Endothelial cell of umbilical vein (primary cell): ENCODE results near the gene KIAA1549. TPM values are rescaled to one million over a fixed set of nuclear protein-coding genes. Genes with fewer than 3 reads are reported as not detected.

ENCODE experiments used
- BruUV-seq: library from RNA; stranded (reverse); fragments of 400-500 nt; replicated peaks from 2 replicates; lab custom pipeline; 2021; lab: Mats Ljungman, UMichigan
- CTCF ChIA-PET: fragments of 300-600, 350-600 bp; sonication (Branson Sonifier 250); formaldehyde crosslinking; loops from one replicate; lab custom pipeline; 2021; ENCODE audit warnings: antibody characterized with exemption, inconsistent platforms; lab: Charles Lee
- POLR2A ChIA-PET: fragments of 300-600, 350-600 bp; sonication (Branson Sonifier 250); formaldehyde crosslinking; loops from one replicate; lab custom pipeline; 2021; ENCODE audit warnings: antibody characterized with exemption, inconsistent platforms; lab: Charles Lee
- DNase-seq: peaks from one replicate; pipeline ENCODE4 v3.0.0-alpha.2; 2011; ENCODE audit warnings: low read depth, low spot score
- FAIRE-seq: peaks from 2 replicates; lab custom pipeline; 2011; peaks lifted over from hg19 to GRCh38; lab: Jason Lieb, UNC
- H2AFZ ChIP-seq: 2 replicates; pipeline ENCODE4 v1.6.0; 2012; ENCODE audit warnings: low read depth, low read length, control low read depth, inconsistent platforms
- H3K27ac ChIP-seq: 2 replicates; pipeline ENCODE4 v1.5.1; 2011; ENCODE audit warnings: low read depth, mild to moderate bottlenecking, control low read depth, low read length, moderate library complexity; ENCODE audit not compliant: insufficient read depth
- H3K27me3 ChIP-seq, 2 experiments: 2 replicates each; pipeline versions ENCODE4 v1.6.0 to v1.6.1; 2011; ENCODE audit warnings: low read length in 2 of 2, mixed read lengths in 1 of 2; ENCODE audit not compliant: control insufficient read depth in 2 of 2, insufficient read depth in 2 of 2
- H3K36me3 ChIP-seq, 2 experiments: 2 replicates in 1 of 2; 3 replicates in 1 of 2; pipeline ENCODE4 v1.5.1; 2011; ENCODE audit warnings: low read length in 2 of 2, mild to moderate bottlenecking in 1 of 2, moderate library complexity in 1 of 2; ENCODE audit not compliant: control insufficient read depth in 2 of 2, insufficient read depth in 2 of 2; ENCODE audit errors: extremely low read depth in 1 of 2
- H3K4me1 ChIP-seq: 3 replicates; pipeline ENCODE4 v1.5.1; 2011; ENCODE audit warnings: mild to moderate bottlenecking, low read length; ENCODE audit not compliant: control insufficient read depth, insufficient read depth; ENCODE audit errors: extremely low read depth
- H3K4me2 ChIP-seq: 2 replicates; pipeline ENCODE4 v1.6.1; 2011; ENCODE audit warnings: low read length, control low read depth, mixed read lengths; ENCODE audit not compliant: insufficient read depth
- H3K4me3 ChIP-seq, 3 experiments: fragments of 200-600 bp in 1 of 3; sonication (generic), shearing (Covaris generic) in 1 of 3; replicated peaks in 1 of 3; 2 replicates each; pipeline ENCODE4 v1.5.1; 2011 to 2016; ENCODE audit warnings: control low read depth in 3 of 3, low read length in 3 of 3, mild to moderate bottlenecking in 2 of 3, inconsistent platforms in 1 of 3, low read depth in 1 of 3, moderate library complexity in 1 of 3; ENCODE audit not compliant: insufficient read depth in 1 of 3
- H3K79me2 ChIP-seq: 2 replicates; pipeline ENCODE4 v1.6.0; 2012; ENCODE audit warnings: low read length, inconsistent platforms; ENCODE audit not compliant: control insufficient read depth, insufficient read depth
- H3K9ac ChIP-seq: replicated peaks from 2 replicates; pipeline ENCODE3; 2011; ENCODE audit warnings: low read length, control low read depth; ENCODE audit not compliant: insufficient read depth; ENCODE audit errors: extremely low read depth
- H3K9me1 ChIP-seq: replicated peaks from 3 replicates; pipeline ENCODE4 v1.6.0; 2011; ENCODE audit warnings: mild to moderate bottlenecking, low read length; ENCODE audit not compliant: control insufficient read depth, insufficient read depth; ENCODE audit errors: extremely low read depth
- H3K9me3 ChIP-seq: replicated peaks from 2 replicates; pipeline ENCODE4 v1.5.1; 2012; ENCODE audit warnings: low read length, inconsistent platforms; ENCODE audit not compliant: control insufficient read depth, insufficient read depth
- H4K20me1 ChIP-seq: replicated peaks from 2 replicates; pipeline ENCODE3; 2011; ENCODE audit warnings: mild to moderate bottlenecking, low read length; ENCODE audit not compliant: control insufficient read depth, insufficient read depth; ENCODE audit errors: extremely low read depth
- EZH2 ChIP-seq: IDR thresholded peaks from 2 replicates; pipeline ENCODE4 v1.6.1; 2012; ENCODE audit warnings: borderline replicate concordance, low read depth, mild to moderate bottlenecking, moderate library complexity, low read length, inconsistent platforms; ENCODE audit not compliant: severe bottlenecking
- FOS ChIP-seq: IDR thresholded peaks from 2 replicates; pipeline ENCODE4 v1.6.1; 2011; ENCODE audit warnings: mild to moderate bottlenecking, low read length, moderate library complexity, borderline replicate concordance; ENCODE audit not compliant: insufficient read depth
- GATA2 ChIP-seq: IDR thresholded peaks from 2 replicates; pipeline ENCODE4 v1.7.0; 2011; ENCODE audit warnings: low read depth, mild to moderate bottlenecking, moderate library complexity, mixed read lengths, low read length; ENCODE audit not compliant: insufficient read length, insufficient read depth
- JUN ChIP-seq: IDR thresholded peaks from 2 replicates; pipeline ENCODE4 v1.6.1; 2011; ENCODE audit warnings: borderline replicate concordance, low read depth; ENCODE audit not compliant: insufficient read length, insufficient read depth
- MAX ChIP-seq: IDR thresholded peaks from 2 replicates; pipeline ENCODE4 v1.6.1; 2011; ENCODE audit not compliant: insufficient read depth, insufficient read length
- MYC ChIP-seq: IDR thresholded peaks from one replicate; pipeline ENCODE4 v1.6.1; 2011; ENCODE audit warnings: mild to moderate bottlenecking, low read depth, low read length
- POLR2AphosphoS5 ChIP-seq: IDR thresholded peaks from 2 replicates; pipeline ENCODE4 v1.6.1; 2012; ENCODE audit warnings: low read depth, mild to moderate bottlenecking, control low read depth, low read length, moderate library complexity; ENCODE audit not compliant: insufficient read depth
- dilution Hi-C: fragments of 300-500 bp; cut with MboI; formaldehyde crosslinking; loops from one replicate; pipeline ENCODE4 v1.15.0; 2019; ENCODE audit warnings: low sequenced_read_pairs; ENCODE audit not compliant: extremely low pct_ligation_motif_present
- intact Hi-C: fragments of 100-400 bp; cut with micrococcal nuclease; formaldehyde crosslinking; loops from one replicate; pipeline ENCODE4 v1.10.0; 2022
- polyA plus RNA-seq, 4 experiments: library from polyadenylated mRNA; depleted of rRNA in 3 of 4; stranded (reverse) in 3 of 4; unstranded in 1 of 4; fragments of >200 nt; gene quantifications; 2 replicates each; pipeline versions ENCODE4 v1.2.1 to v1.2.3, GENCODE V29; 2011 to 2012; ENCODE audit warnings: missing spikeins in 1 of 4
- total RNA-seq: library from RNA; stranded (reverse); gene quantifications from 2 replicates; pipeline ENCODE4 v1.2.3, GENCODE V29; 2021

KIAA1549 gene
- total and polyA plus RNA-seq, 2 donors (not counting 3 experiments of a cell fraction or from before 2014, with no cell fraction given): 4.6 to 10.9 TPM

DNA sequence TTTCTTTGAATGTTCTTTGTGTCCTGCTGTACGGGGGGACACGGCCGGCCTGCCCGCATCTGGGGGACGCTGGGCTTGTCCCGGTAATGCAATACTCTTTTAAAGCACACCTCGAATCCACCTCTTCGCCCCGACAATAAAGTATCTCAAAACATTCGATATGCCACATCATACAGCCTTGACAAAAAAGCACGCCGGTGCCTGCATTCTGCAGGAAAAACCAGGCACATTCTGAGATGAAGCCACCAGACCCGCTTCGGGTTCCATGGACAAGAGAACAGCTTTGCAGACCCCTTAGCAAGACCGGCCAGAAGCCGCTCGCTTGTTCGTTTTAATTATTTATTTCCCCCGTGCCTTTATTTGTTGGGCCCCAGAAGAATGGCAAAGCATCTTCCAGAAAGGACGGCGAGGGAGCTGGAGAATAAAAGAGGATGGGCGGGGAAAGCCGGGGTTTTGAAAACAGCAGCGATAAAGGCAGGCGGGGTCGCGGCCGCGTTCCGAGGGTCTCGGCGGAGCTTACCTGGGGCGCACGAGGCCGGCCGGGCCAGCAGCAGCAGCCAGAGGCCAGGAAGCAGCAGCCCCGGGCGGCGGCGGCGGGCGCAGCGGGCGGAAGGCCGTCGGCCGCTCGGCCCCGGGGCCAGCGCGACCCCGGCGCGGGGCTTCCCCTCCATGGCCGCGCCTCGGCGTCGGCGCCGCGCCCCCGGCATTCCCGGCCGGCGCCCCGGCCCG, 462 bp downstream of the KIAA1549 start:
- Histone ChIP-seq H3K27me3 (no peaks in the 10 kb centered on the region), H3K4me2 (peak overlapping the region; percentile 69), H3K9me3 (no peaks in the 10 kb centered on the region), H3K9ac (peak overlapping the region; percentile 65), H3K79me2 (peaks cover 24% of the 10 kb centered on the region), H3K4me1 (peaks cover 24% of the 10 kb centered on the region), H3K27ac (no peak overlapping the region), H3K36me3 (no peaks in the 10 kb centered on the region), H3K4me3 (peak overlapping the region; percentile 59 to 93 (median 72)), H4K20me1 (no peaks in the 10 kb centered on the region), H2AFZ (peak overlapping the region; percentile 85), H3K9me1 (no peaks in the 10 kb centered on the region)
- ChIA-PET POLR2A (interaction anchor here (0.6 kb wide), 1 partner anchor 130 kb away, joined by 3 read pairs; no protein-coding TSS in a partner anchor), CTCF (interaction anchor here (0.9 to 5.5 kb wide), 6 partner anchors 11 to 94 kb away, joined by 3 to 117 read pairs (median 6); no protein-coding TSS in a partner anchor)
- TSS peak; percentile 54 for BruUV-seq
- dilution Hi-C loops: no loop called here
- peak; percentile 29 for DNase-seq
- TF ChIP-seq POLR2AphosphoS5: no peak
- TF ChIP-seq MAX: no peak
- no peak for TF ChIP-seq JUN
- no peak for TF ChIP-seq EZH2
- TF ChIP-seq MYC: no peak
- TF ChIP-seq FOS: no peak
- no peak for TF ChIP-seq GATA2
- intact Hi-C loops: loop anchor here (1.0 kb wide), 3 partner anchors 45 to 252 kb away; no protein-coding TSS in a partner anchor
- FAIRE-seq: no peak
